ENCODE measurements around the gene SCARB1.

GRCh38 chr12:124772289-124773170, 91.1 kb downstream of the SCARB1 start:
- TF ChIP-seq REST (IDR thresholded peaks at IDR 0.05; ENCODE audit: insufficient replicate concordance, low read depth): no peak
- no peak for TF ChIP-seq CTCF (IDR thresholded peaks at IDR 0.05; ENCODE audit: insufficient read depth, low read length)
- TF ChIP-seq POLR2AphosphoS5 (IDR thresholded peaks at IDR 0.05; ENCODE audit: low read depth): no peak
- no peak for TF ChIP-seq SPI1 (IDR thresholded peaks at IDR 0.05; ENCODE audit: borderline replicate concordance, low read depth)
- no peak for TF ChIP-seq GABPA (IDR thresholded peaks at IDR 0.05; ENCODE audit: low read depth)

Data from HL-60 (cell line).